GM12878 (cell line): ENCODE measurements around the gene TMEM50B. TPM values are rescaled to one million over a fixed set of nuclear protein-coding genes. Genes with fewer than 3 reads are reported as not detected.

Experiments
- EED ChIP-seq: sonication (generic); IDR thresholded peaks from 2 replicates; pipeline ENCODE4 v1.6.1; 2016; ENCODE audit warnings: antibody characterized with exemption, low read depth
- ETV6 ChIP-seq, 2 experiments: fragments of 450-650 bp in 1 of 2; IDR thresholded peaks in 1 of 2; conservative IDR thresholded peaks in 1 of 2; 2 replicates each; pipeline ENCODE4 v1.6.1; 2014; ENCODE audit warnings: antibody characterized with exemption in 1 of 2, borderline replicate concordance in 1 of 2, low read depth in 1 of 2, mild to moderate bottlenecking in 1 of 2, moderate library complexity in 1 of 2
- FOXM1 ChIP-seq: IDR thresholded peaks from 2 replicates; pipeline ENCODE4 v1.6.1; 2012; ENCODE audit warnings: low read depth, mild to moderate bottlenecking, inconsistent platforms, low read length, moderate library complexity
- IRF4 ChIP-seq: IDR thresholded peaks from 2 replicates; pipeline ENCODE4 v1.6.1; 2011; ENCODE audit warnings: low read depth, low read length
- JUNB ChIP-seq: IDR thresholded peaks from 2 replicates; pipeline ENCODE4 v1.6.1; 2016; ENCODE audit warnings: antibody characterized with exemption, mild to moderate bottlenecking
- MTA2 ChIP-seq: fragments of 450-650 bp; IDR thresholded peaks from 2 replicates; pipeline ENCODE4 v1.6.1; 2016; ENCODE audit warnings: low read depth, mild to moderate bottlenecking, moderate library complexity
- NBN ChIP-seq: fragments of 450-650 bp; IDR thresholded peaks from 2 replicates; pipeline ENCODE4 v1.6.1; 2016
- PAX5 ChIP-seq: IDR thresholded peaks from 2 replicates; pipeline ENCODE4 v1.6.1; 2011; ENCODE audit warnings: low read depth, low read length, borderline replicate concordance
- RAD21 ChIP-seq: IDR thresholded peaks from 2 replicates; pipeline ENCODE4 v1.6.1; 2011; ENCODE audit warnings: mild to moderate bottlenecking, low read depth, low read length, moderate library complexity; ENCODE audit not compliant: insufficient read depth
- RELB ChIP-seq: fragments of 450-650 bp; IDR thresholded peaks from 2 replicates; pipeline ENCODE4 v1.6.1; 2017; ENCODE audit warnings: low read depth, mild to moderate bottlenecking, moderate library complexity
- SMC3 ChIP-seq: IDR thresholded peaks from 2 replicates; pipeline ENCODE4 v1.6.1; 2011; ENCODE audit warnings: low read length, improper control_type of control experiment, borderline replicate concordance
- ZBTB40 ChIP-seq: fragments of 450-650 bp; IDR thresholded peaks from 2 replicates; pipeline ENCODE4 v1.6.1; 2016; ENCODE audit warnings: mild to moderate bottlenecking, moderate library complexity, borderline replicate concordance
- ZNF622 ChIP-seq: fragments of 450-650 bp; IDR thresholded peaks from 2 replicates; pipeline ENCODE4 v1.6.1; 2017; ENCODE audit warnings: mild to moderate bottlenecking, inconsistent platforms
- polyA plus RNA-seq, 11 experiments: library from polyadenylated mRNA; depleted of rRNA in 4 of 11; unstranded in 6 of 11; stranded (reverse) in 5 of 11; fragments of >200 nt; fragmentation: Nextera tagmentation in 4 of 11; fragmentation: Illumina TruSeq in 1 of 11; extraction: Ambion mirVana in 4 of 11; extraction: Trizol in 1 of 11; gene quantifications; 1 replicate in 1 of 11; 2 replicates in 10 of 11; pipeline versions ENCODE4 v1.2.1 to v1.2.3, GENCODE V29; 2011 to 2016; ENCODE audit warnings: inconsistent platforms in 2 of 11, missing spikeins in 2 of 11, low read depth in 1 of 11
- total RNA-seq, 4 experiments: library from RNA; depleted of rRNA in 3 of 4; stranded (reverse); fragments of >200 nt in 3 of 4; fragmentation: Illumina TruSeq in 1 of 4; extraction: Trizol in 1 of 4; gene quantifications; 2 replicates each; pipeline versions ENCODE4 v1.2.1 to v1.2.3, GENCODE V29; 2013 to 2021
- TF ChIP-seq, protein P1 (sequence below): IDR thresholded peaks from 2 replicates; pipeline ENCODE4 v1.6.1; 2012; ENCODE audit warnings: improper control_type of control experiment, low read depth, low read length; ENCODE audit not compliant: insufficient replicate concordance
- TF ChIP-seq, protein P2 (sequence below): fragments of 450-650 bp; IDR thresholded peaks from 2 replicates; pipeline ENCODE4 v1.6.1; 2016; ENCODE audit warnings: mild to moderate bottlenecking

TMEM50B gene
- total and polyA plus RNA-seq, 10 of the 15 experiments (the other 5 are each of a cell fraction or from before 2014, with no cell fraction given): 12.1 to 42.1 (median 18.2) TPM

DNA sequence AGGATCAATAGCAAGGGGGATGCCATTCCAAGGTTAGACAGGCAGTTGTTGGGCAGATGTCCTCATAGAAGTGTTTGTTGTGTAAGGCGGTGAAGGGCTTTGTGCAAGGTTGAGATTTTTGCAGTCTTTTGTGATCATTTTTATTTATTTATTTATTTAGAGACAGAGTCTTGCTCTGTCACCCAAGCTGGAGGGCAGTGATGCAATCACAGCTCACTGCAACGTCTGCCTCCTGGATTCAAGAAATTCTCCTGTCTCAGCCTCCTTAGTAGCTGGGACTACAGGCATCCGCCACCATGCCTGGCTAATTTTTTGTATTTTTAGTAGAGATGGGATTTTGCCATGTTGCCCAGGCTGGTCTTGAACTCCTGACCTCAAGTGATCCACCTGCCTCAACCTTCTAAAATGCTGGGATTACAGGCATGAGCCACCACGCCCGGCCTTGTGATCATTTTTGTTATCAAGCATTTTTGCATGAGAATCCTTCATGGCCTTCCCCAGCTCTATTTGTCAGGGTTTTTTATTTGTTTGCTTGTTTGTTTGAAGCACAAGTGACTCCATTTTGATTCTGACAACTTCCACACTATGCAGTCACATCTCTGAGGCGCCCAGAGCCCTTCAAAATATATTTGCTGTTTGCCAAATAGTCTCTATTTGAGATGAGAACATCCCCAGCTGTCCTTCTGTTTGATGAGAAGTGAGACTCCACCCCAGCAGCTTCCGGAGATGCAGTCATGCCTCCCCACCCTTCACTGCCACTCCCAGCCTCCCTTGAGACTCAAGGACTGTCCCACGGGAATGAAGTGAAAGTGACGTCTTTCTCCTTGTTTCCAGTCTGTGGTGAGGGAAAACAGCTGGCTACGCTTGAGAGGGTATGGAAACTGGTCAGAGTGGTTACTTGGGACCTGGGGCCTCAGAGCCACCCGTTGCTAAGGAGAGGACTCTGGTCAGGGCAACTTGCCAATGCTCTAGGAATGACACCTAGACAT is 38.0 kb downstream of the TMEM50B start (continued):
- TF ChIP-seq EED (peak; percentile 100), ETV6 (conservative IDR thresholded peaks at IDR 0.05 in 1 of 2, IDR thresholded peaks at IDR 0.05 in 1 of 2; ENCODE audit: borderline replicate concordance in 1 of 2, low read depth in 1 of 2) (peak in 1 of 2 experiments; percentile 69; a peak in 2 of 4 replicates), RAD21 (no peak), PAX5 (peak; percentile 95), MTA2 (peak; percentile 50; the same call in 1 of the 2 replicates), ZNF622 (no peak), JUNB (peak; percentile 64), IRF4 (peak; percentile 95), RELB (peak; percentile 94), ZBTB40 (peak; percentile 9; the same call in 1 of the 2 replicates), FOXM1 (peak; percentile 96), SMC3 (peak; percentile 22; the same call in 1 of the 2 replicates), NBN (no peak)
- TF ChIP-seq, protein P1, sequence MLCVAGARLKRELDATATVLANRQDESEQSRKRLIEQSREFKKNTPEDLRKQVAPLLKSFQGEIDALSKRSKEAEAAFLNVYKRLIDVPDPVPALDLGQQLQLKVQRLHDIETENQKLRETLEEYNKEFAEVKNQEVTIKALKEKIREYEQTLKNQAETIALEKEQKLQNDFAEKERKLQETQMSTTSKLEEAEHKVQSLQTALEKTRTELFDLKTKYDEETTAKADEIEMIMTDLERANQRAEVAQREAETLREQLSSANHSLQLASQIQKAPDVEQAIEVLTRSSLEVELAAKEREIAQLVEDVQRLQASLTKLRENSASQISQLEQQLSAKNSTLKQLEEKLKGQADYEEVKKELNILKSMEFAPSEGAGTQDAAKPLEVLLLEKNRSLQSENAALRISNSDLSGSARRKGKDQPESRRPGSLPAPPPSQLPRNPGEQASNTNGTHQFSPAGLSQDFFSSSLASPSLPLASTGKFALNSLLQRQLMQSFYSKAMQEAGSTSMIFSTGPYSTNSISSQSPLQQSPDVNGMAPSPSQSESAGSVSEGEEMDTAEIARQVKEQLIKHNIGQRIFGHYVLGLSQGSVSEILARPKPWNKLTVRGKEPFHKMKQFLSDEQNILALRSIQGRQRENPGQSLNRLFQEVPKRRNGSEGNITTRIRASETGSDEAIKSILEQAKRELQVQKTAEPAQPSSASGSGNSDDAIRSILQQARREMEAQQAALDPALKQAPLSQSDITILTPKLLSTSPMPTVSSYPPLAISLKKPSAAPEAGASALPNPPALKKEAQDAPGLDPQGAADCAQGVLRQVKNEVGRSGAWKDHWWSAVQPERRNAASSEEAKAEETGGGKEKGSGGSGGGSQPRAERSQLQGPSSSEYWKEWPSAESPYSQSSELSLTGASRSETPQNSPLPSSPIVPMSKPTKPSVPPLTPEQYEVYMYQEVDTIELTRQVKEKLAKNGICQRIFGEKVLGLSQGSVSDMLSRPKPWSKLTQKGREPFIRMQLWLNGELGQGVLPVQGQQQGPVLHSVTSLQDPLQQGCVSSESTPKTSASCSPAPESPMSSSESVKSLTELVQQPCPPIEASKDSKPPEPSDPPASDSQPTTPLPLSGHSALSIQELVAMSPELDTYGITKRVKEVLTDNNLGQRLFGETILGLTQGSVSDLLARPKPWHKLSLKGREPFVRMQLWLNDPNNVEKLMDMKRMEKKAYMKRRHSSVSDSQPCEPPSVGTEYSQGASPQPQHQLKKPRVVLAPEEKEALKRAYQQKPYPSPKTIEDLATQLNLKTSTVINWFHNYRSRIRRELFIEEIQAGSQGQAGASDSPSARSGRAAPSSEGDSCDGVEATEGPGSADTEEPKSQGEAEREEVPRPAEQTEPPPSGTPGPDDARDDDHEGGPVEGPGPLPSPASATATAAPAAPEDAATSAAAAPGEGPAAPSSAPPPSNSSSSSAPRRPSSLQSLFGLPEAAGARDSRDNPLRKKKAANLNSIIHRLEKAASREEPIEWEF: peak; percentile 98
- TF ChIP-seq, protein P2, sequence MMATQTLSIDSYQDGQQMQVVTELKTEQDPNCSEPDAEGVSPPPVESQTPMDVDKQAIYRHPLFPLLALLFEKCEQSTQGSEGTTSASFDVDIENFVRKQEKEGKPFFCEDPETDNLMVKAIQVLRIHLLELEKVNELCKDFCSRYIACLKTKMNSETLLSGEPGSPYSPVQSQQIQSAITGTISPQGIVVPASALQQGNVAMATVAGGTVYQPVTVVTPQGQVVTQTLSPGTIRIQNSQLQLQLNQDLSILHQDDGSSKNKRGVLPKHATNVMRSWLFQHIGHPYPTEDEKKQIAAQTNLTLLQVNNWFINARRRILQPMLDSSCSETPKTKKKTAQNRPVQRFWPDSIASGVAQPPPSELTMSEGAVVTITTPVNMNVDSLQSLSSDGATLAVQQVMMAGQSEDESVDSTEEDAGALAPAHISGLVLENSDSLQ: peak; percentile 77
